ENCODE data around the gene RAET1E.
"Not testable (repeated sequence)": the region's sequence is repeated elsewhere in the genome, so short reads cannot be mapped to it uniquely, and the experiment has no call there.

RAET1E gene

GRCh38 chr6:149898966-149899365 lies 1.1 kb upstream of the RAET1E start:
- DNase-seq (ENCODE audit: extremely low read depth, insufficient read length): no peak
- no peak for TF ChIP-seq CTCF (IDR thresholded peaks at IDR 0.05; ENCODE audit: insufficient read depth, low read length, poor library complexity, severe bottlenecking)
- Histone ChIP-seq H3K27me3 (replicated peaks; ENCODE audit: control insufficient read depth, insufficient read depth, low read length) (peaks cover 2% of the 10 kb centered on the region), H3K36me3 (ENCODE audit: control insufficient read depth, insufficient read depth, low read length) (no peaks in the 10 kb centered on the region), H3K4me3 (replicated peaks; ENCODE audit: low read depth, low read length) (no peak overlapping the region)

GRCh38 chr6:149897015-149897697 lies 757 bp downstream of the RAET1E start:
- TF ChIP-seq CTCF (IDR thresholded peaks at IDR 0.05; ENCODE audit: insufficient read depth, low read length, poor library complexity, severe bottlenecking): no peak
- no peaks in the 10 kb centered on the region for H3K36me3 ChIP-seq (ENCODE audit: control insufficient read depth, insufficient read depth, low read length)
- H3K27me3 ChIP-seq (replicated peaks; ENCODE audit: control insufficient read depth, insufficient read depth, low read length): peaks cover 2% of the 10 kb centered on the region
- DNase-seq (ENCODE audit: extremely low read depth, insufficient read length): no peak
- H3K4me3 ChIP-seq (replicated peaks; ENCODE audit: low read depth, low read length): no peak overlapping the region

- Histone ChIP-seq H3K36me3 (ENCODE audit: control insufficient read depth, insufficient read depth, low read length) (no peaks in the 10 kb centered on the region), H3K27me3 (replicated peaks; ENCODE audit: control insufficient read depth, insufficient read depth, low read length) (peaks cover 2% of the 10 kb centered on the region), H3K4me3 (replicated peaks; ENCODE audit: low read depth, low read length) (no peak overlapping the region)
- no peak for DNase-seq (ENCODE audit: extremely low read depth, insufficient read length)
- TF ChIP-seq CTCF (IDR thresholded peaks at IDR 0.05; ENCODE audit: insufficient read depth, low read length, poor library complexity, severe bottlenecking): no peak
These were observed 1.4 kb downstream of the RAET1E start for GRCh38 chr6:149896491-149896890.

- TF ChIP-seq CTCF (IDR thresholded peaks at IDR 0.05; ENCODE audit: insufficient read depth, low read length, poor library complexity, severe bottlenecking): no peak
- no peak for DNase-seq (ENCODE audit: extremely low read depth, insufficient read length)
- H3K27me3 ChIP-seq (replicated peaks; ENCODE audit: control insufficient read depth, insufficient read depth, low read length): peaks cover 2% of the 10 kb centered on the region
- H3K36me3 ChIP-seq (ENCODE audit: control insufficient read depth, insufficient read depth, low read length): no peaks in the 10 kb centered on the region
- H3K4me3 ChIP-seq (replicated peaks; ENCODE audit: low read depth, low read length): no peak overlapping the region
These were observed 2.1 kb downstream of the RAET1E start for GRCh38 chr6:149895833-149896271.

- H3K36me3 ChIP-seq (ENCODE audit: control insufficient read depth, insufficient read depth, low read length): no peaks in the 10 kb centered on the region
- peaks cover 2% of the 10 kb centered on the region; the same call in 1 of the 2 replicates for H3K27me3 ChIP-seq (replicated peaks; ENCODE audit: control insufficient read depth, insufficient read depth, low read length)
- DNase-seq (ENCODE audit: extremely low read depth, insufficient read length): no peak
- no peak for TF ChIP-seq CTCF (IDR thresholded peaks at IDR 0.05; ENCODE audit: insufficient read depth, low read length, poor library complexity, severe bottlenecking)
- H3K4me3 ChIP-seq (replicated peaks; ENCODE audit: low read depth, low read length): no peak overlapping the region
These were observed 2.8 kb downstream of the RAET1E start for GRCh38 chr6:149895048-149895590.

- not testable (repeated sequence) for H3K36me3 ChIP-seq (ENCODE audit: control insufficient read depth, insufficient read depth, low read length); H3K4me3 ChIP-seq (replicated peaks; ENCODE audit: low read depth, low read length); H3K27me3 ChIP-seq (replicated peaks; ENCODE audit: control insufficient read depth, insufficient read depth, low read length); DNase-seq (ENCODE audit: extremely low read depth, insufficient read length)
These were observed 6.0 kb downstream of the RAET1E start for GRCh38 chr6:149891864-149892263.
